ENCODE measurements around the gene GAB1. TPM values are rescaled to one million over a fixed set of nuclear protein-coding genes. Genes with fewer than 3 reads are reported as not detected.

The GAB1 gene
- total RNA-seq, 1 donor from 2014 or later = 34.3 TPM

DNA sequence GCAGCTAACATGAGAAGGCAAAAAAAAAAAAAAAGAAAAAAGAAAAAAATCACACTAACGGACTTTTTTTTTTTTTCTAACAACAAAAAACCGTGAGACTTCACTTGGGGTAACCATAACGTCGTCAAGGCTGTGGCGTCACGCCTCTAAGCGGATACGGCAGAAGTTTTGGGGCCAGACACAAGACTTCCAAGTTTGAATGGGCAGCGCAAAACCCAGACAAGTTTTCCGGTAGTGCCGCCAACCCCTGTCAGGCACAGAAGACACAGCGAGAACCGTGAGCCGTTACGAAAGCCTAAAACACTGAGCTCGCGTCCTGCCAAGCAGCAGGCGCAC is 176.3 kb downstream of the GAB1 start:
- Mint-ChIP-seq H3K9me3 (ENCODE audit: low read depth) (no peaks in the 10 kb centered on the region), H3K4me1 (ENCODE audit: low read depth) (peaks cover 18% of the 10 kb centered on the region), H3K4me3 (ENCODE audit: low read depth) (peak overlapping the region; percentile 89), H3K36me3 (ENCODE audit: insufficient read depth) (peaks cover 8% of the 10 kb centered on the region), H3K27ac (peak overlapping the region; percentile 98), H3K27me3 (no peaks in the 10 kb centered on the region)
- no peak for TF ChIP-seq CTCF (IDR thresholded peaks at IDR 0.05; ENCODE audit: unreplicated experiment)
- DNase-seq (ENCODE audit: low spot score, unreplicated experiment) = no peak

GRCh38 chr4:143513314-143514168 is 176.9 kb downstream of the GAB1 start, which contains the start of gene SMARCA5:
TSS of gene SMARCA5 (plus strand) at chr4:143513702. CDS start at chr4:143513925, 223 bp downstream.
- TF ChIP-seq CTCF (IDR thresholded peaks at IDR 0.05; ENCODE audit: unreplicated experiment) = no peak

DNA sequence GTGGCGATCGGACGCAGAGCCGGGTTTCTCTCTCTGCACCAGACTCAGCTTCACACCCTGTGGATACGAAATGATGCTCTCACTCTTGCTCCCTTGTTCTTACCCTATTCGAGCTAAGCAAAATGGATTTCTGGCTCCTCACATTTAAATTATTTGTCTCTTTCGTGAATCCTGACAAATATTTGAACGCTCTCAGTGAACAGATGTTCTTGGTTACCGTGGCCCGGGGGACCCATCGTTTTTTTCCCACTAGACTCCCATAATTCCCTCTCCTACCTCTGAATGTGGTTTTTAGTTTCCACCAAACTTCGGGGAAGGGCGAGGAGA is 177.5 kb downstream of the GAB1 start:
- no peak for DNase-seq (ENCODE audit: low spot score, unreplicated experiment)
- Mint-ChIP-seq H3K27me3 (no peaks in the 10 kb centered on the region), H3K27ac (peak overlapping the region; percentile 98), H3K4me1 (ENCODE audit: low read depth) (peaks cover 18% of the 10 kb centered on the region), H3K9me3 (ENCODE audit: low read depth) (no peaks in the 10 kb centered on the region), H3K36me3 (ENCODE audit: insufficient read depth) (peaks cover 8% of the 10 kb centered on the region), H3K4me3 (ENCODE audit: low read depth) (peak overlapping the region; percentile 89)
- TF ChIP-seq CTCF (IDR thresholded peaks at IDR 0.05; ENCODE audit: unreplicated experiment) = no peak

More at GRCh38 chr4:143513314-143514168, 176.9 kb downstream of the GAB1 start, which contains the start of gene SMARCA5:
- peaks cover 8% of the 10 kb centered on the region for H3K36me3 Mint-ChIP-seq (ENCODE audit: insufficient read depth)
- peak within 1 kb of the TSS; percentile 89 for H3K4me3 Mint-ChIP-seq (ENCODE audit: low read depth)
- peak; percentile 87 for DNase-seq (ENCODE audit: low spot score, unreplicated experiment)
- peak within 1 kb of the TSS; percentile 98 for H3K27ac Mint-ChIP-seq
- H3K9me3 Mint-ChIP-seq (ENCODE audit: low read depth) = no peaks in the 10 kb centered on the region
- H3K4me1 Mint-ChIP-seq (ENCODE audit: low read depth) = peaks cover 18% of the 10 kb centered on the region
- H3K27me3 Mint-ChIP-seq = no peaks in the 10 kb centered on the region

DNA sequence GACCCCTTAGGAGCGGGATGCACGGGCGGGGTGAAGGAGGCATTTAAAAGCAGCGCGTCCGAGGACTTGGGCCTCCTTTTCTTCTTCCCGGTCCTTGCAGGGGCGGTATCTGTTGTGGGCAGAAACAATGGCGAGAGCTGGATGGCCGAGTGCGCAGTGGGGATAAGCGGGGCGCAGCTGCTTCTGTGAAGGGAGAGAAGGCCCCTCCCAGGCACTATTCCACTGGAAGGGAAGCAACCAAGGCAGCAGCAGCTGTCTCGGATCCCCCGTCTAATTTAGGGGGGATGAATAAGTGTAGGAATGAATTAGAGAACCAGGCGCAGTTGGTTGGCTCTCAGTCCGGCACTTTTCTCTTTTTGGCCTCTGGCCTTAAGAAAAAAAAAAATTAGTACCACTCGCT is 177.8 kb downstream of the GAB1 start:
- Mint-ChIP-seq H3K9me3 (ENCODE audit: low read depth) (no peaks in the 10 kb centered on the region), H3K36me3 (ENCODE audit: insufficient read depth) (peaks cover 8% of the 10 kb centered on the region), H3K4me3 (ENCODE audit: low read depth) (peak overlapping the region; percentile 89), H3K27me3 (no peaks in the 10 kb centered on the region), H3K4me1 (ENCODE audit: low read depth) (peaks cover 18% of the 10 kb centered on the region), H3K27ac (peak overlapping the region; percentile 98)
- peak; percentile 16 for DNase-seq (ENCODE audit: low spot score, unreplicated experiment)
- TF ChIP-seq CTCF (IDR thresholded peaks at IDR 0.05; ENCODE audit: unreplicated experiment) = no peak

DNA sequence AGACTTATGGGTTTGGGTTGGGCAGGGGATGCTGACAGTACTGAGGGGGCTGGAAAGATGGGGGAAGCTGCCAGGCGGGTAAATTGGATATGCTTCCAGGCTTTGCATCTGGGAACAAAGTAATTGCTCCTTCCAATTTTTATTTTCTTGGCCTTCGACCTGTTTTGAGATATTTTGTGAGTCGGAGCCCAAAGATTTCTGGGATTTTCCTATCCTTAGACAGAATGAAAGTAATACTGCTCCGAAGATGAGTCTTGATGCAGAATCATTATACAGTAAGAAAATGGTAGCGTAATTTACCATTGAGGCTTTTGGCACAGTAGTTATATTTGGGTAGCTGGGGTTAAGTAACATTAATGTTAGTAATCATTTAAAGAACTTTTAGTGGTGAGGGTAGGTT is 178.2 kb downstream of the GAB1 start:
- no peak for DNase-seq (ENCODE audit: low spot score, unreplicated experiment)
- H3K4me1 Mint-ChIP-seq (ENCODE audit: low read depth) = peaks cover 18% of the 10 kb centered on the region
- H3K4me3 Mint-ChIP-seq (ENCODE audit: low read depth) = peak overlapping the region; percentile 89
- no peak for TF ChIP-seq CTCF (IDR thresholded peaks at IDR 0.05; ENCODE audit: unreplicated experiment)
- peak overlapping the region; percentile 98 for H3K27ac Mint-ChIP-seq
- H3K27me3 Mint-ChIP-seq = no peaks in the 10 kb centered on the region
- H3K9me3 Mint-ChIP-seq (ENCODE audit: low read depth) = no peaks in the 10 kb centered on the region
- H3K36me3 Mint-ChIP-seq (ENCODE audit: insufficient read depth) = peaks cover 10% of the 10 kb centered on the region
